ENCODE measurements around the gene ST3GAL3.

ST3GAL3 gene

GRCh38 chr1:43965316-43965715 lies 258.0 kb downstream of the ST3GAL3 start:
- DNase-seq (ENCODE audit: low spot score): no peak

- DNase-seq (ENCODE audit: low spot score): peak; percentile 26
Measured at GRCh38 chr1:43968348-43968948, 261.1 kb downstream of the ST3GAL3 start.

- DNase-seq (ENCODE audit: low spot score): no peak
Measured at GRCh38 chr1:43969416-43969745, 262.0 kb downstream of the ST3GAL3 start.

GRCh38 chr1:43969746-43970466 lies 262.6 kb downstream of the ST3GAL3 start, which contains the start of gene DPH2:
Gene DPH2, plus strand, starts transcription at chr1:43970010. Its CDS starts 166 bp downstream, at chr1:43970176.
- DNase-seq (ENCODE audit: low spot score): peak; percentile 98

- DNase-seq (ENCODE audit: low spot score): no peak
Measured at GRCh38 chr1:43970502-43970901, 263.2 kb downstream of the ST3GAL3 start.

GRCh38 chr1:43970911-43971310 lies 263.6 kb downstream of the ST3GAL3 start:
- no peak for DNase-seq (ENCODE audit: low spot score)

- no peak for DNase-seq (ENCODE audit: low spot score)
Measured at GRCh38 chr1:43971336-43971980, 264.1 kb downstream of the ST3GAL3 start.

GRCh38 chr1:43973981-43974442 lies 266.7 kb downstream of the ST3GAL3 start:
- peak; percentile 39 for DNase-seq (ENCODE audit: low spot score)

GRCh38 chr1:43974443-43975248 lies 267.3 kb downstream of the ST3GAL3 start, which contains the start of gene ATP6V0B:
Gene ATP6V0B, plus strand, starts transcription at chr1:43974960. Its CDS starts 81 bp downstream, at chr1:43975041.
- peak; percentile 98 for DNase-seq (ENCODE audit: low spot score)

- DNase-seq (ENCODE audit: low spot score): peak; percentile 72
Measured at GRCh38 chr1:43975249-43975961, 268.1 kb downstream of the ST3GAL3 start.

- DNase-seq (ENCODE audit: low spot score): no peak
Measured at GRCh38 chr1:43976045-43976444, 268.7 kb downstream of the ST3GAL3 start.

- DNase-seq (ENCODE audit: low spot score): no peak
Measured at GRCh38 chr1:43976890-43977289, 269.6 kb downstream of the ST3GAL3 start.

GRCh38 chr1:43977376-43978263 lies 270.3 kb downstream of the ST3GAL3 start:
- no peak for DNase-seq (ENCODE audit: low spot score)

- DNase-seq (ENCODE audit: low spot score): no peak
Measured at GRCh38 chr1:43978264-43978550, 270.9 kb downstream of the ST3GAL3 start.

- peak; percentile 89 for DNase-seq (ENCODE audit: low spot score)
Measured at GRCh38 chr1:43978551-43979260, 271.4 kb downstream of the ST3GAL3 start, which contains the start of gene B4GALT2. Gene B4GALT2, plus strand, starts transcription at chr1:43979210. Its CDS starts 1,951 bp downstream, at chr1:43981161.

- no peak for DNase-seq (ENCODE audit: low spot score)
Measured at GRCh38 chr1:43979261-43979527, 271.9 kb downstream of the ST3GAL3 start.

- peak; percentile 83 for DNase-seq (ENCODE audit: low spot score)
Measured at GRCh38 chr1:43979528-43980254, 272.4 kb downstream of the ST3GAL3 start.

GRCh38 chr1:43980255-43981134 lies 273.2 kb downstream of the ST3GAL3 start:
- DNase-seq (ENCODE audit: low spot score): no peak
